Measurements from ENCODE around the gene ZMAT2.
"Not testable (repeated sequence)": the region's sequence is repeated elsewhere in the genome, so short reads cannot be mapped to it uniquely, and the experiment has no call there.

The ZMAT2 gene

GRCh38 chr5:140708787-140709186 lies 8.5 kb downstream of the ZMAT2 start:
- DNase-seq (ENCODE audit: low spot score), result not testable (repeated sequence)

GRCh38 chr5:140710899-140711552 lies 10.8 kb downstream of the ZMAT2 start:
- peak; percentile 77 for DNase-seq (ENCODE audit: low spot score)

GRCh38 chr5:140711794-140712193 lies 11.5 kb downstream of the ZMAT2 start:
- no peak for DNase-seq (ENCODE audit: low spot score)

- DNase-seq (ENCODE audit: low spot score), result no peak
Measured at GRCh38 chr5:140713562-140714094, 13.4 kb downstream of the ZMAT2 start.

GRCh38 chr5:140716238-140716637 lies 16.0 kb downstream of the ZMAT2 start:
- DNase-seq (ENCODE audit: low spot score), result not testable (repeated sequence)

GRCh38 chr5:140718266-140718592 lies 18.0 kb downstream of the ZMAT2 start:
- DNase-seq (ENCODE audit: low spot score), result no peak

GRCh38 chr5:140720738-140721137 lies 20.5 kb downstream of the ZMAT2 start:
- DNase-seq (ENCODE audit: low spot score), result not testable (repeated sequence)

- not testable (repeated sequence) for DNase-seq (ENCODE audit: low spot score)
Measured at GRCh38 chr5:140721395-140721794, 21.1 kb downstream of the ZMAT2 start.

- no peak for DNase-seq (ENCODE audit: low spot score)
Measured at GRCh38 chr5:140725799-140726471, 25.7 kb downstream of the ZMAT2 start.

- no peak for DNase-seq (ENCODE audit: low spot score)
Measured at GRCh38 chr5:140733098-140733497, 32.9 kb downstream of the ZMAT2 start.

GRCh38 chr5:140734354-140734753 lies 34.1 kb downstream of the ZMAT2 start:
- DNase-seq (ENCODE audit: low spot score), result no peak

- no peak for DNase-seq (ENCODE audit: low spot score)
Measured at GRCh38 chr5:140737486-140737885, 37.2 kb downstream of the ZMAT2 start.

- DNase-seq (ENCODE audit: low spot score), result no peak
Measured at GRCh38 chr5:140741967-140742366, 41.7 kb downstream of the ZMAT2 start.

- no peak for DNase-seq (ENCODE audit: low spot score)
Measured at GRCh38 chr5:140753561-140753960, 53.3 kb downstream of the ZMAT2 start.

Data from putamen (tissue), 1 donor.